Mesenchymal stem cell (in vitro differentiated cells and primary cell): Measurements from ENCODE around the gene UNC119.

Source experiments
- DNase-seq: peaks from one replicate; pipeline ENCODE4 v3.0.0-alpha.2; 2013
- H2AFZ ChIP-seq: one replicate; pipeline ENCODE4 v1.6.1; 2013; ENCODE audit warnings: low read depth, mild to moderate bottlenecking, control low read depth, inconsistent platforms, low read length, moderate library complexity
- H2AK5ac ChIP-seq: 2 replicates; pipeline ENCODE4 v1.6.1; 2013; ENCODE audit warnings: low read length, moderate library complexity, mild to moderate bottlenecking, inconsistent platforms; ENCODE audit not compliant: severe bottlenecking
- H2BK120ac ChIP-seq: one replicate; pipeline ENCODE4 v1.6.1; 2013; ENCODE audit warnings: low read depth, mild to moderate bottlenecking, inconsistent platforms, low read length, moderate library complexity
- H2BK12ac ChIP-seq, 2 experiments: one replicate each; pipeline ENCODE4 v1.6.1; 2013; ENCODE audit warnings: inconsistent platforms in 2 of 2, low read length in 2 of 2, mild to moderate bottlenecking in 2 of 2, moderate library complexity in 2 of 2, control low read depth in 1 of 2
- H2BK15ac ChIP-seq: one replicate; pipeline ENCODE4 v1.6.1; 2013; ENCODE audit warnings: mild to moderate bottlenecking, low read depth, inconsistent platforms; ENCODE audit not compliant: poor library complexity, severe bottlenecking
- H2BK5ac ChIP-seq: 2 replicates; pipeline ENCODE4 v1.6.1; 2013; ENCODE audit warnings: low read depth, mild to moderate bottlenecking, low read length, control low read depth, inconsistent platforms; ENCODE audit not compliant: poor library complexity, severe bottlenecking
- H3K14ac ChIP-seq, 2 experiments: one replicate each; pipeline ENCODE4 v1.6.1; 2013; ENCODE audit warnings: inconsistent platforms in 2 of 2, low read length in 2 of 2, control low read depth in 1 of 2, mild to moderate bottlenecking in 1 of 2, moderate library complexity in 1 of 2
- H3K18ac ChIP-seq, 2 experiments: one replicate each; pipeline ENCODE4 v1.6.1; 2013; ENCODE audit warnings: inconsistent platforms in 2 of 2, low read length in 2 of 2, control low read depth in 1 of 2, low read depth in 1 of 2, mild to moderate bottlenecking in 1 of 2
- H3K23ac ChIP-seq, 2 experiments: one replicate each; pipeline ENCODE4 v1.6.1; 2013; ENCODE audit warnings: inconsistent platforms in 2 of 2, low read length in 2 of 2, mild to moderate bottlenecking in 2 of 2, moderate library complexity in 2 of 2, control low read depth in 1 of 2
- H3K27ac ChIP-seq: 2 replicates; pipeline ENCODE4 v1.5.1; 2013; ENCODE audit warnings: mild to moderate bottlenecking, moderate library complexity, low read length, control low read depth, inconsistent platforms; ENCODE audit not compliant: poor library complexity, severe bottlenecking
- H3K27me3 ChIP-seq, 2 experiments: 2 replicates each; pipeline versions ENCODE4 v1.6.1 to v1.7.0; 2013; ENCODE audit warnings: low read length in 2 of 2, mild to moderate bottlenecking in 2 of 2, moderate library complexity in 2 of 2, control low read depth in 1 of 2, inconsistent platforms in 1 of 2; ENCODE audit not compliant: control insufficient read depth in 1 of 2, insufficient read depth in 1 of 2
- H3K36me3 ChIP-seq, 2 experiments: 2 replicates each; pipeline versions ENCODE4 v1.6.1 to v1.7.0; 2013; ENCODE audit warnings: low read length in 2 of 2, control low read depth in 1 of 2, inconsistent platforms in 1 of 2, low read depth in 1 of 2, mild to moderate bottlenecking in 1 of 2; ENCODE audit not compliant: insufficient read depth in 2 of 2, control insufficient read depth in 1 of 2
- H3K4ac ChIP-seq, 2 experiments: one replicate each; pipeline ENCODE4 v1.6.1; 2013; ENCODE audit warnings: inconsistent platforms in 2 of 2, low read length in 2 of 2, mild to moderate bottlenecking in 2 of 2, moderate library complexity in 2 of 2, control low read depth in 1 of 2, low read depth in 1 of 2
- H3K4me1 ChIP-seq: 2 replicates; pipeline ENCODE4 v1.6.1; 2013; ENCODE audit warnings: low read depth, low read length, control low read depth; ENCODE audit not compliant: control insufficient read depth, insufficient read depth
- H3K4me2 ChIP-seq: 2 replicates; pipeline ENCODE4 v1.6.1; 2013; ENCODE audit warnings: low read length, mild to moderate bottlenecking, inconsistent platforms; ENCODE audit not compliant: poor library complexity, severe bottlenecking
- H3K4me3 ChIP-seq, 2 experiments: 2 replicates each; pipeline versions ENCODE4 v1.5.1 to v1.7.0; 2013; ENCODE audit warnings: low read length in 2 of 2, mild to moderate bottlenecking in 2 of 2, control low read depth in 1 of 2, low read depth in 1 of 2; ENCODE audit not compliant: insufficient read depth in 1 of 2
- H3K79me1 ChIP-seq: replicated peaks from 2 replicates; pipeline ENCODE4 v1.6.1; 2013; ENCODE audit warnings: mild to moderate bottlenecking, control low read depth, low read length, inconsistent platforms; ENCODE audit not compliant: poor library complexity, severe bottlenecking
- H3K9ac ChIP-seq: 2 replicates; pipeline ENCODE4 v1.7.0; 2013; ENCODE audit warnings: mild to moderate bottlenecking, low read length, moderate library complexity
- H3K9me3 ChIP-seq: 2 replicates; pipeline ENCODE4 v1.7.0; 2013; ENCODE audit warnings: mild to moderate bottlenecking, low read length; ENCODE audit not compliant: control insufficient read depth
- H4K8ac ChIP-seq: one replicate; pipeline ENCODE4 v1.6.1; 2013; ENCODE audit warnings: inconsistent platforms, mild to moderate bottlenecking, low read length, moderate library complexity
- H4K91ac ChIP-seq: one replicate; pipeline ENCODE4 v1.6.1; 2013; ENCODE audit warnings: mild to moderate bottlenecking, low read length, inconsistent platforms
- WGBS: methylation state at CpG from one replicate; pipeline ENCODE4 v1.1.7; 2013; ENCODE audit warnings: mixed read lengths; 5-methylcytosine and 5-hydroxymethylcytosine counted together

UNC119 gene

DNA sequence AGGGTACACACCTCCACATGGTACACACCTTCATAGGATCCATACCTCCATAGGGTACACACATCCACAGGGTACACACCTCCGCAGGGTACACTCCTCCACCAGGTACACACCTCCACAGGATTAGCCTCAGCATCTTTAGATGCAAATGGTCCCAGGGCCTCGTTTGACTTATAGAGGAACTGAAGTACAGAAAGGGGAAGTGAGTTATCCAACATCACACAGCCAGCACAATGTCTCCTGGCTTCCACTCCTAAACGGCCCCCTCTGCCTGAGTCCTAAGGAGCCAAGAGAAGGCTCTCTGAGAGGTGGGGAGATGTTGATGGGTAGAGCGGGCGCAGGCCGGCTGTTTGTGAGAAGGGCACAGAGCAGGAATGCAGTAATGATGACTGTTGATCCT is 34.3 kb downstream of the UNC119 start:
- no peak for DNase-seq
- H2BK5ac ChIP-seq = no peak overlapping the region
- no peak overlapping the region for H3K14ac ChIP-seq
- no peaks in the 10 kb centered on the region for H3K79me1 ChIP-seq
- no peak overlapping the region for H3K23ac ChIP-seq
- 84% methylated on average over 4 of the region's 6 CpGs for whole genome bisulfite sequencing
- H4K91ac ChIP-seq = no peak overlapping the region
- no peak overlapping the region for H2AFZ ChIP-seq
- no peak overlapping the region for H3K9ac ChIP-seq
- H2BK120ac ChIP-seq = no peak overlapping the region
- no peak overlapping the region for H3K27ac ChIP-seq
- H3K36me3 ChIP-seq = no peaks in the 10 kb centered on the region
- no peak overlapping the region for H2BK15ac ChIP-seq
- H3K4me1 ChIP-seq = peaks cover 9% of the 10 kb centered on the region
- no peak overlapping the region for H3K4ac ChIP-seq
- H3K9me3 ChIP-seq = no peaks in the 10 kb centered on the region
- H2BK12ac ChIP-seq = no peak overlapping the region
- H3K18ac ChIP-seq = no peak overlapping the region
- H3K27me3 ChIP-seq = peaks cover 48 to 68% of the 10 kb centered on the region in 2 experiments
- no peak overlapping the region for H2AK5ac ChIP-seq
- no peak overlapping the region for H3K4me2 ChIP-seq
- no peak overlapping the region for H4K8ac ChIP-seq
- no peak overlapping the region for H3K4me3 ChIP-seq

DNA sequence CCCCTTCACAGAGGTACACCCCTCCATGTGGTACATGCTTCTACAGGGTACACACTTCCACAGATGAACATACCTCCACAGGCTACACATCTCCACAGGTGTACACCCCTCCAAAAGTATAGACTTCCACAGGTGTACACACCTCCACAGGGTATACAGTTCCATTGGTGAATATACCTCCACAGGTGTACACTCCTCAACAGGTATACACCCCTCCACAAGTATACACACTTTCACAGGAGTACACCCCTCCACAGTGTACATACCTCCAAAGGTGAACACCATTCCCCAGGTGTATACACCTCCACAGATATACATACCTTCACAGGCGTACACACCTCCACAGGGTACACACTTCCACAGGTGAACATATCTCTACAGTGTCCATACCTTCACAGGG is 36.9 kb downstream of the UNC119 start:
- Histone ChIP-seq H3K27me3 (peaks cover 65 to 79% of the 10 kb centered on the region in 2 experiments), H2AK5ac (no peak overlapping the region), H3K9ac (no peak overlapping the region), H2BK15ac (no peak overlapping the region), H3K27ac (no peak overlapping the region), H2BK5ac (no peak overlapping the region), H4K91ac (no peak overlapping the region), H3K9me3 (no peaks in the 10 kb centered on the region), H3K36me3 (no peaks in the 10 kb centered on the region), H3K4me1 (no peaks in the 10 kb centered on the region), H2BK120ac (no peak overlapping the region), H2AFZ (no peak overlapping the region), H3K79me1 (no peaks in the 10 kb centered on the region), H3K23ac (no peak overlapping the region), H4K8ac (no peak overlapping the region), H3K4me2 (no peak overlapping the region), H3K4me3 (no peak overlapping the region), H2BK12ac (no peak overlapping the region), H3K18ac (no peak overlapping the region), H3K14ac (no peak overlapping the region), H3K4ac (no peak overlapping the region)
- WGBS = 92% methylated on average over 1 of the region's 1 CpG
- DNase-seq = no peak

DNA sequence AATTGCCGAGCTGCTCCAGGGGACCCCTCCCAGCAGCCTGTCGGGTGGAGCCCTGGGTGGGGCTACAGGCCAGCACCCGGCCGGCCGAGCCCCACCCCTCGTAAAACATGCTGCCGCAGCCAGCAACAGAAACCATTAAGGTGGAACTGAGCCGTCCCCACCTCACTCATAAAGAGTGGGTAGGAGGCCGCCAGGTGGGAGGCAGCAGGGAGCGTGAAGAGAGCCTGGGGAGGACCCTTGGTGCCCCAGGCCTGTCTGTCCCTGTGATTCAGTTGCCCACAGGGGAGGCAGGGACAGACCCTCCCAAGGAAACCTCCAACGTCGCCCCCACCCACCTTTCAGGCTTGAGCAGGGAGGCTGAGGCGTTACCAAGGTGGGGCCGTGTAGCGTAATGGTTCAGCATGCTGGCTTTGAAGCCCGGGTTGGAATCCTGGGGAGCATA is 37.8 kb downstream of the UNC119 start:
- Histone ChIP-seq H3K4me1 (peaks cover 4% of the 10 kb centered on the region), H2AFZ (no peak overlapping the region), H3K79me1 (no peaks in the 10 kb centered on the region), H2BK12ac (no peak overlapping the region), H3K27ac (no peak overlapping the region), H2AK5ac (no peak overlapping the region), H3K9ac (no peak overlapping the region), H2BK120ac (no peak overlapping the region), H2BK5ac (no peak overlapping the region), H3K9me3 (no peaks in the 10 kb centered on the region), H3K18ac (no peak overlapping the region), H3K14ac (no peak overlapping the region), H4K91ac (no peak overlapping the region), H3K27me3 (peaks cover 64 to 82% of the 10 kb centered on the region in 2 experiments), H3K4me2 (no peak overlapping the region), H3K36me3 (no peaks in the 10 kb centered on the region), H4K8ac (no peak overlapping the region), H2BK15ac (no peak overlapping the region), H3K23ac (no peak overlapping the region), H3K4me3 (no peak overlapping the region), H3K4ac (no peak overlapping the region)
- WGBS = 76% methylated on average over 16 of the region's 16 CpGs
- DNase-seq = no peak

DNA sequence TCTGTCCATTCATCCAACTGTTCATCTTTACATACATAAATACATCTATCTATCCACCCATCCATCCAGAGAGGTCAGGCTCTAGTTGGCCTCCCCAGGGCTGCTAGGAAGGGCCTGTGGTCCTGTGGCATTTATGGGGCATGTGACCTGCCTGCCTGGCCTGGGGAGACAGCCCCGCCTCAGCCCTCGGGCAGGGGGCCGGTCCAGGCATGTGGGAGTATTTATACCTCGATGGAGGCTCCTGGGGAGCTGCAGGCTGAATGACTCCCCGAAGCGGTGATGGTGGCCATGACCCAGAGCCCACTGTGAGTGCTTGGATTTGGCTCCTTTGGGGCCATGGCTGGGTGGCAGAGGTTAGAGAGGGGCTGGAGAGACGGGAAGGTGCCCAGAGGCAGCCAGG is 38.9 kb downstream of the UNC119 start:
- H2AFZ ChIP-seq = no peak overlapping the region
- no peak overlapping the region for H3K14ac ChIP-seq
- no peak overlapping the region for H3K4me2 ChIP-seq
- H2BK5ac ChIP-seq = no peak overlapping the region
- no peak overlapping the region for H2AK5ac ChIP-seq
- H2BK120ac ChIP-seq = no peak overlapping the region
- H3K9me3 ChIP-seq = no peaks in the 10 kb centered on the region
- no peak overlapping the region for H3K4me3 ChIP-seq
- no peak overlapping the region for H4K8ac ChIP-seq
- DNase-seq = no peak
- H3K27me3 ChIP-seq = peaks cover 68 to 84% of the 10 kb centered on the region in 2 experiments
- H3K4me1 ChIP-seq = peaks cover 4% of the 10 kb centered on the region
- H2BK12ac ChIP-seq = no peak overlapping the region
- no peak overlapping the region for H2BK15ac ChIP-seq
- no peak overlapping the region for H3K18ac ChIP-seq
- no peaks in the 10 kb centered on the region for H3K36me3 ChIP-seq
- H3K27ac ChIP-seq = no peak overlapping the region
- H3K79me1 ChIP-seq = no peaks in the 10 kb centered on the region
- no peak overlapping the region for H3K23ac ChIP-seq
- no peak overlapping the region for H3K9ac ChIP-seq
- WGBS = 81% methylated on average over 7 of the region's 7 CpGs
- no peak overlapping the region for H4K91ac ChIP-seq
- H3K4ac ChIP-seq = no peak overlapping the region
